ENCODE results near the gene KCNK16.

The KCNK16 gene

DNA sequence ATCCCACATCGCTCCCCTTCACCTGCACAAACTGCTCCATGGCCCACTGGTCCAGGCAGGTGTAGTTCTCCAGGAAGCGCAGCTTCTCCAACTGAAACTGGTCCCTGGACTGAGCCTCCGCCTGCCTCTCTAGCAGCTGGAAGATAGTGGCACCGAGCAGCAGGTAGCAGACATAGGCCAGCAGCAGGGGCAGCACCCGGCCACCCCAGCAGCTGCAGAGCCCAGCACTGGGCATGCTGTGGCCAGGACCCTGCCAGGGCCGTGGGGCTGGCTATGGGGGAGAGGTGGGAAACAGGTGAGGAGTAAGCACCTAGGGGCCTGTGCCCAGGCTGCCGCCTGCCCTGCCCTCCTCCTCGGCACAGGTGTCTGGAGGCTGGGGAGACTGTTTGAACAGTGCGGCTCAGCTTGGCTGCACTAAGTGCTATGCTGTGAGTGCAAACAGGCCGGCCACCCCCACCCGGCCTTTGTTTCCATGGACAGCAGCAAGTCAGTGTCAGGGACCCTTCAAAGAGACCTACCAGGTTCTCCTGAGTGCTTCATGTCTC is at the start of gene KCNK16:
KCNK16 (minus strand) TSS at position 397 of the 545 bp plus-strand sequence; CDS start at position 235, 162 bp downstream.
- no peak for DNase-seq (ENCODE audit: low spot score)

DNA sequence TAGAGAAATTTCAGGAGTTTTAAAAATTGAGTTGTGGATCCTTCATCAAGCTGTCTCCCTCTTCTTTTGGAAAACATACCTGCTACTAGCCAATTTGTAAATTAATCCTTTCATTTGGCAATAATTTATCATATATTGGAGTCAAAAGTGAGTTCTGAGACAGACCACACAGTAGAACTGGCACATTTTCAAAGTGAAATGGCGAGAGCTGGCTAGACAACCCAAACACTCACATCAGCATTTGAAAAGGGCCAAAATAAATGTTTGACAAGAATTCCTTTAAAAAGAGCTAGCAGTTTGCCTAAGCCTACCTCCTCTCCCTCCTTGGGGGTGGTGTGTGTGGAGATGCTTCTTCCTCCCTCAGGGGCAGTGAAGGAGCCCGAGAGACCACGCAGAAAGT is 47.9 kb upstream of the KCNK16 start:
- DNase-seq (ENCODE audit: low spot score) = no peak

DNA sequence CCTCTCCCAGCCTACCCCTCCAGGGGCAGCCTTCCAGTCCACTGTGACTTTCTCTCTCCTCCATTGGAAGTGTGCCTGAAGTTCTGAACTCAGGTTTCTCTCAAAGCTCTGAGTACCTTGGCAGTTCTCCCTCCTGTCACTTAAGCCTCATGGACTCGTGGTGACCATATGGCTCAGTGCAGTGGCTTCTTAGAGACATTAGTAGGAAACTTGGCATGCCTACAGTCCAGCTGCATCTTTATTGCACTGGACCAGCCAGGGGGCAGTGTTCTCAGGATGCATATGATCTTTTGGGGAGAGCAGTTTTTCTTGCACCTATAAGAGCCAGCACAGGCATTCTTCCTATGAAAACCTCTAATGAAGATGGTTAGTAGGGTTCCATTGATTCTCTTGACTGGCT is 47.5 kb upstream of the KCNK16 start:
- no peak for DNase-seq (ENCODE audit: low spot score)

DNA sequence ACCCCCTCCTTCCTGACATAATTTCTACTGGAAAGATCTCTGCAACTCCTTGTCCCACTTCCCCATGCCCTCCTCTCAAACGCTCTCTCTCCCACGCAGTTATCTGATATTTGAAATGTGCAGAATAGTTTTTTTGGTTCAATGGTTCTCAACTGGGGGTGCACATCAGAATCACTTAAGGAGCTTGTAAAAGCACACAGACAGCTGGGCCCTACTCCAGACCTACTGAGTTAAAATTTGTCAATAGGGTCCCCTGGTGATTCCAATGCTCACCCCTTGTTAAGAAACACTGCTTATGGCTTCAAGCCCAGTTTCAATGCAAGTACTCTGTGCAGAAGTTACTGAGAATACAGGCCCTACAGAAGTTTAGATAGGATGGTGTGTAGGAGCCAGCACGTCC is 45.2 kb upstream of the KCNK16 start:
- DNase-seq (ENCODE audit: low spot score) = no peak

DNA sequence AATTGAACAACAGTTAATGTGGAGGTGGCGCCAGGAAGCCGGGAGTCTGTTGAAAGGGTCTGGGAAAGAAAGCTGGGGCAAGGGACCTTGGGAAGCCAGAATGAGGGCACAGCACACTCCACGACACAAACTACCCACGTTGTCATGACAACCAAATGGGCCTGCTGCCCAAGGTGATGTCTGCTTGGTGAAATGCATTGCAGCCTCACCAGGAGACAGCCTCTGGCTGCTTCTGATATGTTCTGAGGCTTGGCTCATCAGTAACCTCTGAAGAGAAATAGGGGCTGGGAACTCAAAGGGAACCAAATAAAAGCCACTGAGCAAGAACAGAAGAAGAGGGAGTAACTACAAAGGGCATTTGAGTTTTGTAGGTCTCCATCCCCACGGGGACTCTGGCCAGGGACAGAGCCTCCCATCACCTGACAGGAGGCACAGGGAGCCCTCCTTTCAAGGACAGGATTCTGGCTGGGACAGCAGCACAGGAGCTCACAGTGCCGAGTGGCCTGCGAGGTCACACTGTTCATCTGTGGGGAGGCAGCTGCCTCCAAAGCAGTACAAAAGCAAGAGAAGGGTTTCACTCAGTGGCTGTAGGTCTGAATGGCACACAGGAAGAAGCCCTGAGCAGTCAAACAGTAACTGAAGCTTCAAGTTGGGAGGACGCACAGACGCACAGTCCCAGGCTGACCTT is 44.6 kb upstream of the KCNK16 start:
- DNase-seq (ENCODE audit: low spot score) = no peak

DNA sequence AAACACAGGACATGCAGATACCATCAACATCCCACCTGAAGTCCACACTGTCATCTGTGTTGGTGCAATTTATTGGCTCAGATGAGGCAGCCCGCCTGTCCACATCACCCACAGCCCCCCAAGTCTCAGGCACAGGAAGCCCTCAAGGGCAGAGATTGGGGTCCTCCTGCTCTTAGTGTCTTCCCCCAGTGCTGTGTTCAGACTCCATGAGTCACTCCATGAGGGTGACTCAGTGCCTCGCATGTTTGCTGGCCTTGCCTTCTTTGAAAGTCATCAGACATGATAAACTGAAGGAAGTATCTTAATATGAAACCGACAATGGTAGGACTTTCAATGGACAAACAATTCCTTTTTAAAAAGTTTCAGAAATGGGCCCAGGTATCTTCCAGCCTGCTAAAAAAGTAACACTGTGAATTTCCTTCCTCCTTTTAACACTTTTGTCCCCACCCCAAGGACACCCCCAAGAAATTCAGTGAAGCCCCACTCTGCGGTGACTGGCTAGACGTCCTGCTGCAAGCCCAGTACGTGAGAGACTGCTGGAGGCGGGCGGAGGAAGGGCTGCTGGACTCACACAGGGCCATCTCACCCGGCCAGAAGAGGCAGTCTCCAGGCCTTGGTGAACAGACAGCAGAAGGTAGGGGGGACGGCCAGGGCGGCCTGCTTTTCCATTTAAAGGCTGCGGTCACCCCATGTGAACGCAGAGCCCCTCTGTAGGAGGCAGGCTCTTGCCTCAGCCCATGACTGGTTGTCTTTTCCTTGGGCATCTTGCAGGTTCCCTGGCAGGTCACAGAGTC is 43.0 kb upstream of the KCNK16 start:
- DNase-seq (ENCODE audit: low spot score) = peak; percentile 76

DNA sequence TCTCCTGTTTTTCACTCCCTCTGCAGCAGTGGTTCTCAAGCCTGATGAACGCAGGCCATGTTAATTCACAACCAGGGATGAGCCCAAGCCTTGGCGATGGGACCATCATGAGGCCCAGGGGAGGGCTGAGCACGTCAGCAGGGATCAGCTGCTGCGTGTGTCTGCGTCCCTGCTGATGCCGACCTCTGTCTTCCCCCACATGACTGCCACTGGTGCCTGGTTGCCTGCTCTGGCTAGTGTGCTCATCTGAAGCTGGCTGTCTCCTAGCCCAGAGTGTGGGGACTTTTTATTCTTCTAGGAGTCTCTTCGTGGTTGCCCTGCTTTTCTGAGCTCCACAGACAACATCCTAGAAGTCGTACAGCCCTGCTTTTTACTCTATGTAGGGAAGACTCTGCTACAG is 40.8 kb upstream of the KCNK16 start:
- no peak for DNase-seq (ENCODE audit: low spot score)

DNA sequence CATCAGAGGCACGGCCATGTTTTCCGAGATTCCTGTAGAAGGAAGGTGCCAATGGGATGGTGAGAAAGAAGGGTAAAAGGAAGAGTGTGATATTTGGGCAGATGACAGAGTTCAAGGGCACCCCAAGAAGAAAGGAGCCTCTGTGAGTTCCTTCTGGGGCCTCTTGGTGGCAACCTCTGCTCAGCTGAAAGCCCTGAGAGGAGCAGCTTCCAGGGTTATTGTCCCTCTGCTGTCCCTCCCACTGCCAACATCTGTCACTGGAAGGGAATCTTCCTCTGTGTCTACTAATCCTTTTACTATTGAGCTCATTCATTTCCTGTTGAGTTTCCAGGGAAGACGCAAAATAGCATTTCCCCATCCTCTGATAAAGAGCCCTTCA is 40.0 kb upstream of the KCNK16 start:
- peak; percentile 80 for DNase-seq (ENCODE audit: low spot score)

DNA sequence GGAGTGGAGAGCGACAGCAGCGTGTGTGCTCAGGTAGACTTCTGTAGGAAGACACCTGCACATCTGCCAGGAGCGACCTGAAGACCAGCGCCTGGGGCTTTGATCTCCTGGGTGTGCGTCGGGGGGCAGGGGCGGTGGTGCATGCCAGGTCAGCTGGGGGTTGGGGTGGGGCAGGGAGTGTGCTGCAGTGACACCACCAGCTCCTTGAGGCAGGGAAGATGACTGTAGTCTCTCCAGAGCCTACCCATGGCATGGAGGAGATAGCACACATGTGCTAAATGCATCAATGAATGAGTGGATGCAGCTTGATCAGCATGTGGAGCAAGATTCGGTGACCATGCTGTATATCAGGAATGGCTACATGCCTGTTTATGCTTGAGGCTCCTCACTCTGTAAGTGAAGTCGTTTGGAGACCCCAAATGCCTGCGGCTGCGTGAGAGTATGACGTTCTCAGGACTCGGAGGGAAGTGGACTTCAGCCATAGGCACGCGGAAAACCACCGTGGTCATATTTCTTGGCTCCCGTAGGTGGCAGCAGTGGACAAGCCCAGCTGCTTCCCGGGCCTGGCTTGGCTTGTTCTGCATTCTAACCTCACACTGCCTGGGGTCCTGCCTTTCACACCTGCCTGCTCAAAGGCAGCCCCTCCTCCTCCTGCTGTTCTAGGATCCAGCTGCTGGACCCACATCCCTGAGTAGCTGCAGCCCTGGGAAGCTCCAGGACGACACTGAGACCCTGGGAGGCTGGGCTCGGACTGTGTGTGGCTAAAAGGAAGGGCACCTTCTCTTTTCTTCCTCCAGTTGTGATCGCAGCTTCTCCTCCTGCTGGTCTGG is 39.4 kb upstream of the KCNK16 start:
- peak; percentile 87 for DNase-seq (ENCODE audit: low spot score)

DNA sequence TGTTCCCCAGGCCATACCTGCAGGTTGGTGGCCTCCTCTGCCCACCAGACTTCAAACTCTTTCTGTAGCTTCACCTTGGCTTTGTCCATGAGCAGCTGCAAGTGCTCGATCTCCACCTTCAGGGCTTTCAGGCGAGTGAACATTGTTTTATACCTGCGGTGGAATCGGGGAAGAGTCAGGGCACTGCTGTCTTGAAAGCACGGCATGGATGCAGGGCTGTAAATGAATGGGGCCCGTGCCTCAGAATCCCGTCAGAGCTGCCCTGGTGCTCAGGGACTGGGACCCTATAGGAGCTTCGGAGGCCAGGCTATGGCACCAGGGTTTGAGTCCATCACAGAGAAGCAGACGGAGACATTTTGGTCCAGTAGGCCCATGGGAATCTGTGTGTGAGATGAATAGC is 37.9 kb upstream of the KCNK16 start:
- no peak for DNase-seq (ENCODE audit: low spot score)

DNA sequence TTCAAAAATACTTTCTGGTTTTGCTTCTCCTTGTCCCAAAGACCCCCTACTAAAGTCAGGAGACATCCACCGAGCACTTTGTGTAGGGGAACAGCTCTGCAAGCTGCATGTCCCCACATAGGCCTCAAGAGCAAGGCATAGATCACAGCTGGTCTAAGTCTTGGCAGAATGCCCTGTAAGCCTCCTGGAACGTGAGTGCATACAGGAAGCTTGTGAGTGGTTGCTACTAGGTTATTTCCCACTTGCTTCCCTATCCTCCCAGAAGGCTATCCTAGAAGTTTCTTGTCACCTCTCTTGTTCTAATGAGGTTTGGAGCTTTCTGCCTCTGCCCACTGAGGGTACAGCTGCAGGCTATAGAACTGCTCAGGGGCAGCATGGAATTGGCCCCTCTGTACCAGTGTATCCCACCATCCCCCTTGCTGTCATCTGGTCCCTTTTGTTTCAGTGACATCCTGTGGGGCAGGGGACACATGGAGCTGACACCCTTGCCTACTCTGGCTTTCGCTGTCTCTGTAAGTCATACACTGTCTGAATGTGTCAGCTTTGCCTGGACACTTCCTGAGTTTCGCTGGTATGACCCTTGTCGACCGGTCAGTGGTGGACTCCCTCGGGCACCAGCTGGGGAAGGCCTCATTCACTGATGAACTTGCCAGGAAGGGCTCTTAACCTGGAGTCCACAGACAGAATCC is 35.6 kb upstream of the KCNK16 start:
- DNase-seq (ENCODE audit: low spot score) = peak; percentile 35

DNA sequence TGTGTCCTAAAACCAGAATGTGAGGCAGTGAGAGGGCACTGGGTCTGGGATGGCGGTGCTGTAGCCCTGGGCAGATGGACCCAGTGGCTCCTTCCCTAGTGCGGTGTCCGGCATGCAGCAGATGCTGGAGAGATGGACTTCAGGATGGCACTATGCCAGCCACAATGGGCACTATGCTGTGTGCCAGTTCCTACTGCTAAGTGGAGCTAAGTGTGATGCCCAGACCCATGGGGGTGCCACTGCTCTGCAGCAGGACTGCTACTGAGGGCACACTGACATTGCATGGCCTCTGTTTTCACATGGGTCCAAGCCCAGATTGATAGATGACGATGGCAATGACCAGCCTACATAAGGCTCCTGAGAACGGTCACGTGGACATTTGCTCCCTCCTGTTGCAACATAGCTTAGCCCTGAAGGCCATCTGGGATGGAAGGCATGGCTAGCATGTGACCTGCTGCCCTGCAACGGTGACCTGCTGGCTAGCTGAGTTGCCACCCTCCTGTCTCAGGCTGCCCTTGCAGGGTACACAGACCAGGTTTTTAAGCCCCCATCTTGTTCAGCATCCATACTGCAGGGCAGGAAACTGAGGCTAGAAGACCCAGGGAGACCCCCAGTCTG is 31.3 kb upstream of the KCNK16 start:
- no peak for DNase-seq (ENCODE audit: low spot score)

DNA sequence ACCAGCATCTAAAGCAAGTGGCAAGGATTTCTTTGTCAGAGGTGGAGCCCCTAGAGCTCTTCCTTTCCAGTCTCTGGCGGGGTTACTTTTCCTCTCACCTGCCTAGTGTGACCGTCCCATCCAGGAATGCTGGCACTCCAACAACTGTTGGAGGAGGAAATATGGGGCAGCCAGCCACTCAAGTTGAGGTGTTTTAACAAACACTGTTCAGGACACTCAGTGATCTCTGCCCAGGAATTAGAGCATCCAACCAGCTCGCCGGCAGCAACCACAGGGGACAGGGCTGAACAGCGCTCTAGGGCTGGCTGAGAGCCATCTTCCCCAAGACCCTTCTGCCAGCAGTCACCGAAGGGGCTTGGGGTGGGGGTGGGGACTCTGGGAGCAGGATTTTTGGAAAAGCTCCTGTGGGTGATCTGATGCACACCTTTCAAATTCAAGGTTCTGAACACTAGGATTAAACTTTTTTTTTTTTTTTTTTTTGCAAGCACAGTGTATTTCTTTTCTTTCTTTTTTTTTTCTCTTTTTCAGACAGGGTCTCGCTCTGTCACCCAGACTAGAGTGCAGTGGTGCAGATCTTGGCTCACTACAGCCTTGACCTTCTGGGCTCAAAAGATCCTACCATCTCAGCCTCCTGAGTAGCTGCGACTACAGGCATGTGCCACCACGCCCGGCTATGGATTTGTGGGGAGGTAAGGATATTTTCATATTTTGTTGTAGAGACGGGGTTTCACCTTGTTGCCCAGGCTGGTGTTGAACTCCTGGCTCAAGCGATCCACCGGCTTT is 28.4 kb upstream of the KCNK16 start:
- DNase-seq (ENCODE audit: low spot score) = no peak

DNA sequence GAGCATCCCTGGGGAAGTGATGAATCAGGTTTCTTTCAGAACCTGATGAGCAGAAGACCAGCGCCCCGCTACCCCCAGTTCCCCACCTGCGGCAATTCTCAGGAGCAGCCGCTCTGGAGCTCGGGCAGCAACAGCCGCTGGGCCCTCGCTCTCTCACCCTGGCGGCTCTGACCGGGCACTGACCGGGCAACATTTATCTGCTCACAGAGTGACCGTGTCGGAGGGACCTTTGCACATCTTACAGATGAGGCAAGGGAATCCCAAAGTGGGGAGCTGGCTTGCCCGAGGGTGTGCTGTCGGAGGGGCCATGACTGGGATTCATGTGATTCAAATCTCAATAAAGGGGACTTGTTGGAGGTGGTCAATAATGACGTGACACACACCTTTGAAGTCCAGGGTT is 26.2 kb upstream of the KCNK16 start:
- no peak for DNase-seq (ENCODE audit: low spot score)

DNA sequence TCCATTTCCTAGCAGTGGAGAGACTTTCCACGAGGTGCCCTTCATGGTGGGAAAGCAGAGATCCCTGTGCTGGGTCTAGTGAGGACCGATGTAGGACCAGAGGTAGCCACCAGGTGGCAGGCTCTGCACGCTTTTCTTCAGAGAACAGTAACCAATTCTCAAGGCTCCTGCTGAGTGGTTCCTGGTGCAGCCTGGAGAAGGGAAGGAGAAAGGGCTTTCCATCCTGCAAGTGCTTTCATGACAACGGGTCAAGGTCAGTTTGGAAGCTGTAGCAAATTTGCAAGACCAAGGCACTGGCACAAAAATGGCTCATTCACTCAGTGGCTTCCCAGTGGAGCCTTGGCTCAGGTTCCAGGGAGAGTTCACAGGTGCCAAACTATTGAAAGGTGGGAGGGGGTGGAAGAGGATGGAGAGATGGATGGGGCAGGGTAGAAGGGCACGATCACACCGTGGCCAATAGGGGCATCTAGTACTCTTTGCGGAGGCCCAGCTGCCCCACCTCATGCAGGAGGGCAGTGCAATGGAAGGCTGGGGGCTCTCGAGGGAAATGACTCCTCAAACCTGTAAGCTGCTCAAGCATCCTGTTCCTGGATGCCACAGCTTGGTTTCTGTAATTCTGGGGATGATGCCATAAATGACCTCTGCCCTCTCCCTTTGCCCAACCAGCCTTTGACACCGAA is 25.5 kb upstream of the KCNK16 start:
- DNase-seq (ENCODE audit: low spot score) = peak; percentile 93

DNA sequence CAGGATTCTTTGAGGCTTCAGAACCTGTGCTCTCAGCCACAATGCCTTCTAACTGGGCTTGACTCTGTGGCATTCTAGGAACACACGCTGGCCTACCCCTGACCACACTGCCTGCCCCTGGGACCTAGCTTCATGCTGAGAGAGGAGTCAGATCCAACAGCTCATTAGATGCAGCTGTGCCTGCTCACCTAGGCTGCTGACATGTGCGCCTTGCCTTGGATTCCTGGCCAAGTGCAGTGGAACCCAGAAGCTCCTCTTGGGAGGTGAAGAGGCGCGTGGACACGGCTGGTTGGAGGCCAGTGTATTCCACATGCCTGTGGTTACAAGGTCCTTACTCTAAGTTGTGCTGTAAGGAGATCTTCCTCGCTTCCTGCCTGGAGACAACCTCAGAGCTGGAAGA is 24.7 kb upstream of the KCNK16 start:
- DNase-seq (ENCODE audit: low spot score) = no peak

DNA sequence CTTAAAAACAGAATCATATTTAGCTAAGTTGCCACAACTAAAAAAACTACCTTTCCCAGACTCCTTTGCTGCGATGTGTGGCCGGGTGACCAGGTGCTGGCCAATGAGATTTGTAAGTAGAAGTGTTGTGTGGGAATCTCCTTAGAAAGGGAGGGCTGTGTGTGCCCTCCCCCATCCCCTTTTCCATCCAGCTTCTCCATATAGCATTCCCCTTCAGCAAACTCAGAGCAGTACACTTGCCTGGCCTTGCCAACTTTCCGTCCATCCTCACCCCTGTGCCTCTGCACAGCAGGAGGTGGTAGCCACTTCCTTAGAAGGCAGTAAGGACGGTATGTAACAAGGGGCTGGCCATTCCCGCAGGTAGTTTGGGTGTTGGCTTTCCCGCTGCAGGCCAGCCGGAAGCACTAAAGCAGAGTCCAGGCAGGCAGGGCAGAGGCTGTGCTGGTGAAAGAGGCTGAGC is 22.3 kb upstream of the KCNK16 start:
- DNase-seq (ENCODE audit: low spot score) = no peak

DNA sequence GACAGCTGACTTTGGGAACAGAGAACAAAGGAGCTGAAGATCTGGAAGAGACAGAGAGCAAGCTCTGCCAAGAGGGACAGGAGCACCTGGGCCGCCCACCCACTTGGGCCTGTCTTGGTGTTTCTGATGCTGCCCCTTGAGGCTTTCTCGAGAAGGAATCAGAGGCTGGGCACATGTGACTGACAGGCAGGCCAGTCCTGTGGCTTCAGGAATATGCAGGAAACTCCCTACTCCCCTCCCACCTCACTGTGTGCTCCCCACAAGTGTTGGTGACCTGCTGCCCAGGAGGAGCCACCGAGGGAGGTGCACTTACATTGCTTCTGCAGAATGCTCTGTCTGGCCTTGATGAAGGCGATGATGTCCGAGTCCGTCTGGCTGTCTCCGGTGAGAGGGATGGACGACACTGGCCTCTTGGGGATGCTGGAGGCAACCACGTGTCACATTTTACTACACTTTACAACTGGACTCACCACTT is 20.9 kb upstream of the KCNK16 start:
- no peak for DNase-seq (ENCODE audit: low spot score)

DNA sequence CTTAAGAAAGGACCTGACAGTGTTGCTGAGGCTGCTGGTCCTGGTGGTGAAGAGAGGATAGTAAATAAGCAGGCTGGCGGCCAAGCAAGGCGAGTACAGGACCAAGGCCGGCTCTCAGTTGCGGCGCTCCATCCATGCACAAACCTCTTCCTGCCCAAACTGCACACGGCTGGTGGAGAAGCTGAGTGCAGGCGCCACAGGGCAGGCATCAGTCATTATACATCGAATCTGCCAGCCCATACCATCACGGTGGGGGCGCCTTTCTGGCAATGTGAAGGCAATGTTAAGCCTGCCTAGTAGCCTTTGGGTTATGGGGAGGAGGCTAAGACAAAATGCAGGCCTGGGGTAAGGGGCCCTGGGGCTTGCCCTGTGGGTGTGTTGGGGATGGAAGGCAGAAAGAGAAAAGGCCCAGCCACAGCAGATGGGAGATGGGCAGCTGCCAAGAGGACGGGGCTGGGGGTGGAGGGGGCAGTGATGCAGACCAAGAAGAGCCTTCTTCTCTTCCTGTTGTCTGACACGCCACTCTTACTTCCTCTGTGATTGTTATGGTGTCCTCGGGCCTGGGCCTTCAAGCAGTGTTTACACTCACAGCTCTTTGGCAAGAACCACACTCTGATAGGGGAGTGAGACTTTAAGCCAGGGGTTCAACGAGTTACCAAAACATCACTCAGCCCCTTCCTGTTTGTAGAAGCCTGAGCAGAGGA is 20.3 kb upstream of the KCNK16 start:
- DNase-seq (ENCODE audit: low spot score) = no peak
